H9 (cell line): ENCODE measurements around the gene OR52H1. TPM values are rescaled to one million over a fixed set of nuclear protein-coding genes. Genes with fewer than 3 reads are reported as not detected.

Experiments
- DNase-seq: peaks from one replicate; pipeline ENCODE4 v3.0.0-alpha.2; 2017
- H2AFZ ChIP-seq: one replicate; pipeline ENCODE4 v1.6.1; 2013; ENCODE audit warnings: mild to moderate bottlenecking, low read length, control low read depth, moderate library complexity
- H2AK5ac ChIP-seq: 2 replicates; pipeline ENCODE4 v1.6.1; 2013; ENCODE audit warnings: low read length, control low read depth, mixed read lengths; ENCODE audit not compliant: insufficient read length
- H2BK120ac ChIP-seq: one replicate; pipeline ENCODE4 v1.6.1; 2013; ENCODE audit warnings: low read depth, mild to moderate bottlenecking, low read length, control low read depth, inconsistent platforms; ENCODE audit not compliant: poor library complexity, severe bottlenecking
- H2BK12ac ChIP-seq: 2 replicates; pipeline ENCODE4 v1.6.1; 2013; ENCODE audit warnings: low read length, control low read depth, mixed read lengths, low read depth; ENCODE audit not compliant: insufficient read length
- H2BK15ac ChIP-seq: 2 replicates; pipeline ENCODE4 v1.6.1; 2013; ENCODE audit warnings: low read depth, low read length, control low read depth
- H2BK20ac ChIP-seq: one replicate; pipeline ENCODE4 v1.6.1; 2013; ENCODE audit warnings: low read depth, mild to moderate bottlenecking, low read length, control low read depth, inconsistent platforms; ENCODE audit not compliant: poor library complexity, severe bottlenecking
- H2BK5ac ChIP-seq: 2 replicates; pipeline ENCODE4 v1.6.1; 2013; ENCODE audit warnings: low read length, control low read depth, mixed read lengths; ENCODE audit not compliant: insufficient read length
- H3K14ac ChIP-seq: 2 replicates; pipeline ENCODE4 v1.6.1; 2013; ENCODE audit warnings: low read length, control low read depth; ENCODE audit not compliant: insufficient read depth
- H3K18ac ChIP-seq: 2 replicates; pipeline ENCODE4 v1.6.1; 2013; ENCODE audit warnings: low read depth, mild to moderate bottlenecking, mixed read lengths, low read length, control low read depth; ENCODE audit not compliant: insufficient read length
- H3K23ac ChIP-seq: 2 replicates; pipeline ENCODE4 v1.6.1; 2013; ENCODE audit warnings: low read length, control low read depth, mixed read lengths, low read depth; ENCODE audit not compliant: insufficient read length
- H3K23me2 ChIP-seq: 2 replicates; pipeline ENCODE4 v1.6.1; 2013; ENCODE audit warnings: low read depth, mild to moderate bottlenecking, mixed read lengths, low read length, control low read depth; ENCODE audit not compliant: insufficient read length, poor library complexity, severe bottlenecking
- H3K27ac ChIP-seq: 2 replicates; pipeline ENCODE4 v1.5.1; 2013; ENCODE audit warnings: low read length, control low read depth, mixed read lengths, low read depth; ENCODE audit not compliant: insufficient read length
- H3K27me3 ChIP-seq: 2 replicates; pipeline ENCODE4 v1.6.1; 2013; ENCODE audit warnings: low read length, control low read depth, inconsistent platforms; ENCODE audit not compliant: insufficient read depth
- H3K4ac ChIP-seq: 2 replicates; pipeline ENCODE4 v1.6.1; 2013; ENCODE audit warnings: low read depth, mild to moderate bottlenecking, control low read depth, inconsistent platforms, low read length, moderate library complexity
- H3K4me1 ChIP-seq: 2 replicates; pipeline ENCODE4 v1.6.1; 2013; ENCODE audit warnings: low read length, control low read depth, inconsistent platforms; ENCODE audit not compliant: insufficient read depth
- H3K4me2 ChIP-seq: 2 replicates; pipeline ENCODE4 v1.6.1; 2013; ENCODE audit warnings: low read length, control low read depth, mixed read lengths; ENCODE audit not compliant: insufficient read length, insufficient read depth
- H3K56ac ChIP-seq: 2 replicates; pipeline ENCODE4 v1.6.1; 2013; ENCODE audit warnings: low read depth, mild to moderate bottlenecking, mixed read lengths, low read length, control low read depth; ENCODE audit not compliant: insufficient read length
- H3K79me1 ChIP-seq: 2 replicates; pipeline ENCODE4 v1.6.1; 2013; ENCODE audit warnings: low read depth, mild to moderate bottlenecking, moderate library complexity, low read length, control low read depth, inconsistent platforms; ENCODE audit not compliant: insufficient read depth, poor library complexity, severe bottlenecking
- H3K79me2 ChIP-seq: 2 replicates; pipeline ENCODE4 v1.6.1; 2013; ENCODE audit warnings: low read length, control low read depth, inconsistent platforms; ENCODE audit not compliant: insufficient read depth
- H3K9ac ChIP-seq: 2 replicates; pipeline ENCODE4 v1.6.1; 2013; ENCODE audit warnings: low read length, control low read depth, mixed read lengths; ENCODE audit not compliant: insufficient read length; ENCODE audit errors: extremely low read depth
- H3K9me3 ChIP-seq: one replicate; pipeline ENCODE4 v1.6.1; 2013; ENCODE audit warnings: low read depth, low read length, inconsistent platforms; ENCODE audit not compliant: control insufficient read depth
- H3T11ph ChIP-seq: one replicate; pipeline ENCODE4 v1.6.1; 2013; ENCODE audit warnings: mild to moderate bottlenecking, low read length, control low read depth, inconsistent platforms
- H4K20me1 ChIP-seq: one replicate; pipeline ENCODE4 v1.6.1; 2013; ENCODE audit not compliant: control insufficient read depth, insufficient read length, insufficient read depth
- H4K5ac ChIP-seq: 2 replicates; pipeline ENCODE4 v1.6.1; 2013; ENCODE audit warnings: low read depth, mild to moderate bottlenecking, mixed read lengths, low read length, control low read depth; ENCODE audit not compliant: insufficient read length
- H4K8ac ChIP-seq: replicated peaks from 2 replicates; pipeline ENCODE4 v1.6.1; 2013; ENCODE audit warnings: low read length, control low read depth, mixed read lengths, low read depth; ENCODE audit not compliant: insufficient read length
- H4K91ac ChIP-seq: 2 replicates; pipeline ENCODE4 v1.6.1; 2013; ENCODE audit warnings: low read depth, mild to moderate bottlenecking, moderate library complexity, mixed read lengths, low read length, control low read depth; ENCODE audit not compliant: insufficient read length
- H3K27ac Mint-ChIP-seq, 3 experiments: 2 replicates in 2 of 3; 3 replicates in 1 of 3; pipeline ENCODE4 v1.8.0; 2020 to 2021; ENCODE audit warnings: mixed read lengths in 3 of 3, mild to moderate bottlenecking in 1 of 3, moderate library complexity in 1 of 3
- H3K27me3 Mint-ChIP-seq: 2 replicates; pipeline ENCODE4 v1.8.0; 2021; ENCODE audit warnings: low read depth, mild to moderate bottlenecking, moderate library complexity, mixed read lengths
- H3K36me3 Mint-ChIP-seq, 3 experiments: 2 replicates in 2 of 3; 3 replicates in 1 of 3; pipeline ENCODE4 v1.8.0; 2020 to 2021; ENCODE audit warnings: low read depth in 3 of 3, mixed read lengths in 3 of 3; ENCODE audit not compliant: insufficient read depth in 1 of 3
- H3K4me1 Mint-ChIP-seq, 2 experiments: 2 replicates each; pipeline ENCODE4 v1.8.0; 2020; ENCODE audit warnings: mixed read lengths in 2 of 2
- H3K4me3 Mint-ChIP-seq, 2 experiments: 2 replicates in 1 of 2; 3 replicates in 1 of 2; pipeline ENCODE4 v1.8.0; 2020 to 2021; ENCODE audit warnings: mild to moderate bottlenecking in 2 of 2, mixed read lengths in 2 of 2, moderate library complexity in 1 of 2
- H3K9me3 Mint-ChIP-seq, 2 experiments: 2 replicates in 1 of 2; 3 replicates in 1 of 2; pipeline ENCODE4 v1.8.0; 2020; ENCODE audit warnings: mild to moderate bottlenecking in 2 of 2, mixed read lengths in 2 of 2, moderate library complexity in 1 of 2
- WGBS: extraction: QIAGEN DNeasy Blood & Tissue Kit; methylation state at CpG from one replicate; pipeline ENCODE4 v1.1.7; 2013; ENCODE audit warnings: missing lambda C conversion rate, low lambda C conversion rate, mixed read lengths; ENCODE audit not compliant: insufficient read length; ENCODE audit errors: extremely low coverage; 5-methylcytosine and 5-hydroxymethylcytosine counted together
- total RNA-seq: library from RNA; stranded (reverse); gene quantifications from 2 replicates; pipeline ENCODE4 v1.2.1, GENCODE V29; 2021
- TF ChIP-seq, protein P1 (sequence below): fragments of 200-600 bp; sonication (generic); conservative IDR thresholded peaks from 3 replicates; pipeline ENCODE4 v1.8.0; 2021; ENCODE audit warnings: antibody characterized with exemption, mild to moderate bottlenecking

The OR52H1 gene
- total RNA-seq, 1 experiment from 2014 or later: not detected

- Mint-ChIP-seq H3K36me3 (no peaks in the 10 kb centered on the region), H3K27ac (no peak overlapping the region), H3K4me1 (peaks cover 0 to 8% of the 10 kb centered on the region in 2 experiments; a peak in 2 of 4 replicates), H3K9me3 (no peaks in the 10 kb centered on the region), H3K27me3 (no peaks in the 10 kb centered on the region; the same call in 1 of the 2 replicates), H3K4me3 (no peak overlapping the region)
- Histone ChIP-seq H3K79me2 (no peaks in the 10 kb centered on the region), H3K14ac (no peak overlapping the region), H2BK120ac (no peak overlapping the region), H2BK5ac (no peak overlapping the region), H2BK12ac (no peak overlapping the region), H2AK5ac (no peak overlapping the region), H2BK15ac (no peak overlapping the region), H3T11ph (no peak overlapping the region), H4K20me1 (no peaks in the 10 kb centered on the region), H3K9ac (no peak overlapping the region), H3K27ac (no peak overlapping the region), H3K23me2 (no peaks in the 10 kb centered on the region), H3K4me2 (no peak overlapping the region), H4K91ac (no peak overlapping the region), H4K5ac (no peak overlapping the region), H2BK20ac (no peak overlapping the region), H3K23ac (no peak overlapping the region), H3K18ac (no peak overlapping the region), H4K8ac (no peak overlapping the region), H3K4ac (no peak overlapping the region), H3K4me1 (peaks cover 5% of the 10 kb centered on the region; the same call in 1 of the 2 replicates), H2AFZ (no peak overlapping the region), H3K79me1 (no peaks in the 10 kb centered on the region), H3K9me3 (no peaks in the 10 kb centered on the region), H3K56ac (no peak overlapping the region), H3K27me3 (no peaks in the 10 kb centered on the region)
- DNase-seq: no peak
- TF ChIP-seq, protein P1, sequence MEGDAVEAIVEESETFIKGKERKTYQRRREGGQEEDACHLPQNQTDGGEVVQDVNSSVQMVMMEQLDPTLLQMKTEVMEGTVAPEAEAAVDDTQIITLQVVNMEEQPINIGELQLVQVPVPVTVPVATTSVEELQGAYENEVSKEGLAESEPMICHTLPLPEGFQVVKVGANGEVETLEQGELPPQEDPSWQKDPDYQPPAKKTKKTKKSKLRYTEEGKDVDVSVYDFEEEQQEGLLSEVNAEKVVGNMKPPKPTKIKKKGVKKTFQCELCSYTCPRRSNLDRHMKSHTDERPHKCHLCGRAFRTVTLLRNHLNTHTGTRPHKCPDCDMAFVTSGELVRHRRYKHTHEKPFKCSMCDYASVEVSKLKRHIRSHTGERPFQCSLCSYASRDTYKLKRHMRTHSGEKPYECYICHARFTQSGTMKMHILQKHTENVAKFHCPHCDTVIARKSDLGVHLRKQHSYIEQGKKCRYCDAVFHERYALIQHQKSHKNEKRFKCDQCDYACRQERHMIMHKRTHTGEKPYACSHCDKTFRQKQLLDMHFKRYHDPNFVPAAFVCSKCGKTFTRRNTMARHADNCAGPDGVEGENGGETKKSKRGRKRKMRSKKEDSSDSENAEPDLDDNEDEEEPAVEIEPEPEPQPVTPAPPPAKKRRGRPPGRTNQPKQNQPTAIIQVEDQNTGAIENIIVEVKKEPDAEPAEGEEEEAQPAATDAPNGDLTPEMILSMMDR: no peak
- no CpG with 5 or more reads among the region's 3 CpGs for WGBS
Observed at GRCh38 chr11:5557751-5558150, 9.4 kb upstream of the OR52H1 start.
